KMS-11 (cell line): ENCODE measurements around the gene HPGD.

Experiments
- H2AFZ ChIP-seq: fragments of 200-600 bp; sonication (generic); 2 replicates; pipeline ENCODE4 v1.6.1; 2016; ENCODE audit warnings: antibody characterized with exemption, mixed run types, low read depth
- H3K27ac ChIP-seq: fragments of 200-600 bp; sonication (generic); 2 replicates; pipeline ENCODE4 v1.6.1; 2016; ENCODE audit warnings: mild to moderate bottlenecking, mixed run types
- H3K27me3 ChIP-seq: fragments of 200-600 bp; sonication (generic); 2 replicates; pipeline ENCODE4 v1.6.1; 2017; ENCODE audit warnings: mild to moderate bottlenecking, low read depth, mixed run types, moderate library complexity; ENCODE audit not compliant: insufficient read depth
- H3K36me3 ChIP-seq: fragments of 200-600 bp; sonication (generic); 2 replicates; pipeline ENCODE4 v1.6.1; 2017; ENCODE audit warnings: mild to moderate bottlenecking, mixed run types; ENCODE audit not compliant: insufficient read depth
- H3K4me1 ChIP-seq: fragments of 200-600 bp; sonication (generic); 2 replicates; pipeline ENCODE4 v1.6.1; 2016; ENCODE audit warnings: mild to moderate bottlenecking, low read depth, mixed run types; ENCODE audit not compliant: poor library complexity, severe bottlenecking
- H3K4me2 ChIP-seq: fragments of 200-600 bp; sonication (generic); 2 replicates; pipeline ENCODE4 v1.7.0; 2016; ENCODE audit warnings: mild to moderate bottlenecking, mixed run types
- H3K4me3 ChIP-seq: fragments of 200-600 bp; sonication (generic); IDR thresholded peaks from 2 replicates; pipeline ENCODE4 v1.6.1; 2017; ENCODE audit warnings: low read depth, low read length, mixed read lengths; ENCODE audit not compliant: insufficient read depth
- H3K79me2 ChIP-seq: fragments of 200-600 bp; sonication (generic); 2 replicates; pipeline ENCODE4 v1.6.1; 2016; ENCODE audit warnings: low read depth, mixed run types; ENCODE audit not compliant: insufficient read depth
- H3K9ac ChIP-seq: fragments of 200-600 bp; sonication (generic); 2 replicates; pipeline ENCODE4 v1.6.1; 2016; ENCODE audit warnings: mild to moderate bottlenecking, mixed run types
- H4K20me1 ChIP-seq: fragments of 200-600 bp; sonication (generic); 2 replicates; pipeline ENCODE4 v1.6.1; 2016; ENCODE audit warnings: mild to moderate bottlenecking, mixed run types; ENCODE audit not compliant: insufficient read depth
- TF ChIP-seq, protein P1 (sequence below): fragments of 200-600 bp; sonication (generic); conservative IDR thresholded peaks from 2 replicates; pipeline ENCODE4 v1.6.1; 2017; ENCODE audit warnings: low read depth, mild to moderate bottlenecking, antibody characterized with exemption, low read length, moderate library complexity, mixed read lengths

The HPGD gene

DNA sequence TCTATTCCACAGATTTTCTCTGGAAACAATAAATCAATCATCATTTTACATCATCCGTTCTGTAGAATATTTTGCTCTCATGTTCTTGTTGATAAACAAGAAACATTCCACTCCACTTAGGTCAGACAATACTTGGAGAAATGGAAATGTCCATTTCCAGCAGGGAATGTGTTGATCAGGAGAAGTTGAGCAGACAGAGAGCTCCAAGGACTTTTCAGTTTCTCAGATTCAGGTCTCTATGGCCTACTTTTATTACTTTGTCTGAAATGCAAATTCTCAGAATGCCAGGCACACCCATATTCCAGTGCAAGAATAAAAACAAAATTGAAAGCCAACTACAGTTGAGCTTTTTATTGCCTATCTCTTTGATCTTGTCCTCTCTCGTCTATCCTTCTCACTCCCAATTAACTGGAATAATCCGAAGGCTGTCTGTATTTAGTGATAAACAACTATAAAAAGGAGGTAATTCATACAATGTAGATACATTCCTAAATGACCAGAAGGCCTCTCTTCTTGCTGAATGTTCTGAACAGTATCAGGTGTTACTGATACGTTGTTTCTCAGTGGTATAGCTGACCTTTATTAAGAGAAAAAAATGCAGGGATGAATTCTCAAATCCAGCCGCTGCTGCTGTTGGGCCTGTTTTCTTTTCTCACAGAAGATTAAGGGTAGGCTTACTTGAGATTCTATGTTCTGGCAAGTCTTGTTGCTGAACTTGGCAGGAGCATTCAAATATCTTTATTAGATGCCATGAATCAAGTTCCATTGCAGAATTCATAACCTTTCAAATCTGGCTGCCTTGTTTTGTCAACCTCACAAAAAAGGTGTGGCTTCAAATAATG lies 72.1 kb downstream of the HPGD start:
- Histone ChIP-seq H3K9ac (no peak overlapping the region), H3K27ac (no peak overlapping the region), H3K27me3 (no peaks in the 10 kb centered on the region), H3K4me1 (no peaks in the 10 kb centered on the region), H4K20me1 (no peaks in the 10 kb centered on the region), H3K79me2 (no peaks in the 10 kb centered on the region), H3K36me3 (no peaks in the 10 kb centered on the region), H3K4me2 (no peak overlapping the region), H3K4me3 (no peak overlapping the region), H2AFZ (no peak overlapping the region)
- TF ChIP-seq, protein P1, sequence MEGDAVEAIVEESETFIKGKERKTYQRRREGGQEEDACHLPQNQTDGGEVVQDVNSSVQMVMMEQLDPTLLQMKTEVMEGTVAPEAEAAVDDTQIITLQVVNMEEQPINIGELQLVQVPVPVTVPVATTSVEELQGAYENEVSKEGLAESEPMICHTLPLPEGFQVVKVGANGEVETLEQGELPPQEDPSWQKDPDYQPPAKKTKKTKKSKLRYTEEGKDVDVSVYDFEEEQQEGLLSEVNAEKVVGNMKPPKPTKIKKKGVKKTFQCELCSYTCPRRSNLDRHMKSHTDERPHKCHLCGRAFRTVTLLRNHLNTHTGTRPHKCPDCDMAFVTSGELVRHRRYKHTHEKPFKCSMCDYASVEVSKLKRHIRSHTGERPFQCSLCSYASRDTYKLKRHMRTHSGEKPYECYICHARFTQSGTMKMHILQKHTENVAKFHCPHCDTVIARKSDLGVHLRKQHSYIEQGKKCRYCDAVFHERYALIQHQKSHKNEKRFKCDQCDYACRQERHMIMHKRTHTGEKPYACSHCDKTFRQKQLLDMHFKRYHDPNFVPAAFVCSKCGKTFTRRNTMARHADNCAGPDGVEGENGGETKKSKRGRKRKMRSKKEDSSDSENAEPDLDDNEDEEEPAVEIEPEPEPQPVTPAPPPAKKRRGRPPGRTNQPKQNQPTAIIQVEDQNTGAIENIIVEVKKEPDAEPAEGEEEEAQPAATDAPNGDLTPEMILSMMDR, result no peak

GRCh38 chr4:174449152-174449551 lies 73.1 kb downstream of the HPGD start:
- Histone ChIP-seq H3K36me3 (no peaks in the 10 kb centered on the region), H3K4me1 (no peaks in the 10 kb centered on the region), H2AFZ (no peak overlapping the region), H3K4me2 (no peak overlapping the region), H3K9ac (no peak overlapping the region), H3K27me3 (no peaks in the 10 kb centered on the region), H3K27ac (no peak overlapping the region), H3K79me2 (no peaks in the 10 kb centered on the region), H3K4me3 (no peak overlapping the region), H4K20me1 (no peaks in the 10 kb centered on the region)
- TF ChIP-seq, protein P1, result no peak

GRCh38 chr4:174444390-174444789 lies 77.9 kb downstream of the HPGD start:
- Histone ChIP-seq H3K36me3 (no peaks in the 10 kb centered on the region), H3K27me3 (no peaks in the 10 kb centered on the region), H3K4me3 (no peak overlapping the region), H4K20me1 (no peaks in the 10 kb centered on the region), H3K4me1 (no peaks in the 10 kb centered on the region), H3K9ac (no peak overlapping the region), H3K4me2 (no peak overlapping the region), H3K79me2 (no peaks in the 10 kb centered on the region), H3K27ac (no peak overlapping the region), H2AFZ (no peak overlapping the region)
- TF ChIP-seq, protein P1, result no peak
